SU-DHL-6 (cell line): ENCODE results near the gene TRMO.

ENCODE experiments used
- H2AFZ ChIP-seq: fragments of 200-600 bp; sonication (generic); 2 replicates; pipeline ENCODE4 v1.6.1; 2014; ENCODE audit warnings: low read depth, mild to moderate bottlenecking, moderate library complexity, mixed read lengths, antibody characterized with exemption, low read length; ENCODE audit not compliant: severe bottlenecking
- H3F3A ChIP-seq: fragments of 200-600 bp; shearing (Covaris generic); 2 replicates; pipeline ENCODE4 v1.6.0; 2016; ENCODE audit warnings: antibody characterized with exemption, mild to moderate bottlenecking; ENCODE audit not compliant: insufficient read depth
- H3K27ac ChIP-seq: fragments of 200-600 bp; sonication (generic); 2 replicates; pipeline ENCODE4 v1.5.1; 2016; ENCODE audit warnings: low read depth, mild to moderate bottlenecking, low read length, moderate library complexity, mixed read lengths
- H3K27me3 ChIP-seq: fragments of 200-600 bp; sonication (generic), shearing (Covaris generic); 2 replicates; pipeline ENCODE4 v1.6.0; 2014; ENCODE audit warnings: mild to moderate bottlenecking, low read length
- H3K36me3 ChIP-seq: fragments of 200-600 bp; sonication (generic); 2 replicates; pipeline ENCODE4 v1.6.1; 2014; ENCODE audit warnings: mild to moderate bottlenecking, low read length, mixed read lengths
- H3K4me2 ChIP-seq: fragments of 300-600, 200-600 bp; shearing (Covaris generic), sonication (generic); 2 replicates; pipeline ENCODE4 v1.6.0; 2014; ENCODE audit warnings: low read length, low read depth, mild to moderate bottlenecking; ENCODE audit not compliant: poor library complexity, severe bottlenecking
- H3K4me3 ChIP-seq: fragments of 200-600 bp; sonication (generic); 2 replicates; pipeline ENCODE4 v1.5.1; 2014; ENCODE audit warnings: antibody characterized with exemption, low read length, mild to moderate bottlenecking, mixed read lengths; ENCODE audit not compliant: insufficient read depth, poor library complexity, severe bottlenecking
- H3K79me2 ChIP-seq: fragments of 200-600 bp; sonication (generic); 2 replicates; pipeline ENCODE4 v1.6.1; 2014; ENCODE audit warnings: mild to moderate bottlenecking, low read length, moderate library complexity; ENCODE audit not compliant: insufficient read depth
- H3K9ac ChIP-seq: fragments of 200-600 bp; sonication (generic); 2 replicates; pipeline ENCODE4 v1.7.0; 2014; ENCODE audit warnings: mild to moderate bottlenecking, low read length
- H3K9me2 ChIP-seq: fragments of 200-600 bp; sonication (generic); replicated peaks from 2 replicates; pipeline ENCODE4 v1.6.1; 2014; ENCODE audit warnings: low read length; ENCODE audit not compliant: insufficient read depth
- H3K9me3 ChIP-seq: fragments of 200-600 bp; sonication (generic); 2 replicates; pipeline ENCODE4 v1.6.1; 2014; ENCODE audit warnings: low read length, mixed read lengths; ENCODE audit not compliant: insufficient read depth
- H4K20me1 ChIP-seq: fragments of 200-600 bp; sonication (generic); 2 replicates; pipeline ENCODE4 v1.6.1; 2014; ENCODE audit warnings: low read depth, mild to moderate bottlenecking, antibody characterized with exemption, low read length, moderate library complexity, mixed read lengths
- EZH2phosphoT487 ChIP-seq: fragments of 200-600 bp; sonication (generic), shearing (Covaris generic); conservative IDR thresholded peaks from 2 replicates; pipeline ENCODE4 v1.6.1; 2018; ENCODE audit warnings: mild to moderate bottlenecking, antibody characterized with exemption, low read length, moderate library complexity, mixed read lengths
- TF ChIP-seq, protein P1 (sequence below): fragments of 200-600 bp; sonication (generic); IDR thresholded peaks from one replicate; pipeline ENCODE4 v1.5.1; 2017; ENCODE audit warnings: antibody characterized with exemption, mild to moderate bottlenecking, low read length, moderate library complexity; ENCODE audit not compliant: insufficient read depth, poor library complexity, severe bottlenecking

The TRMO gene

DNA sequence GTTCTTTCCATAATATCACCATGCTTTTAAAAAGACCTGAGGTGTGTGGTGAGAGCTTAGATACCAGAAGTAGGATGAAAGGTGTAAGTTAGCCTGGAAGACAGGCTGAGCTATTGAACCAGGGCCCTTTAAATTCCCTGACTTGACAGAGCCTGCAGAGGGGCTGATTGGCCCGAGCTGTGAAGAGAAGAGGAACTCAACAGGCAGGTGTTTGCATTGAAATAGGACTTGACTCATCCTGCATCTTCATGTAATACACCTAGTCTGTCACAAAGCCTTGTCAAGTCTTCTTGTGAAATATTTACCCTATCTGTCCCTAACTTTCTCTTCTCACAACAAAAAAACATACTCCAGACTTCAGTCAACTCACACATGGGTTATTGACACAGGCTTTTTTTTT is 44.2 kb upstream of the TRMO start:
- Histone ChIP-seq H3K9ac (no peak overlapping the region), H3F3A (no peaks in the 10 kb centered on the region), H3K27me3 (no peaks in the 10 kb centered on the region), H3K27ac (no peak overlapping the region), H3K79me2 (no peaks in the 10 kb centered on the region), H3K9me3 (no peaks in the 10 kb centered on the region), H3K4me3 (no peak overlapping the region), H3K9me2 (no peaks in the 10 kb centered on the region), H4K20me1 (no peaks in the 10 kb centered on the region), H2AFZ (no peak overlapping the region), H3K36me3 (no peaks in the 10 kb centered on the region), H3K4me2 (no peak overlapping the region)
- no peak for TF ChIP-seq EZH2phosphoT487
- TF ChIP-seq, protein P1, sequence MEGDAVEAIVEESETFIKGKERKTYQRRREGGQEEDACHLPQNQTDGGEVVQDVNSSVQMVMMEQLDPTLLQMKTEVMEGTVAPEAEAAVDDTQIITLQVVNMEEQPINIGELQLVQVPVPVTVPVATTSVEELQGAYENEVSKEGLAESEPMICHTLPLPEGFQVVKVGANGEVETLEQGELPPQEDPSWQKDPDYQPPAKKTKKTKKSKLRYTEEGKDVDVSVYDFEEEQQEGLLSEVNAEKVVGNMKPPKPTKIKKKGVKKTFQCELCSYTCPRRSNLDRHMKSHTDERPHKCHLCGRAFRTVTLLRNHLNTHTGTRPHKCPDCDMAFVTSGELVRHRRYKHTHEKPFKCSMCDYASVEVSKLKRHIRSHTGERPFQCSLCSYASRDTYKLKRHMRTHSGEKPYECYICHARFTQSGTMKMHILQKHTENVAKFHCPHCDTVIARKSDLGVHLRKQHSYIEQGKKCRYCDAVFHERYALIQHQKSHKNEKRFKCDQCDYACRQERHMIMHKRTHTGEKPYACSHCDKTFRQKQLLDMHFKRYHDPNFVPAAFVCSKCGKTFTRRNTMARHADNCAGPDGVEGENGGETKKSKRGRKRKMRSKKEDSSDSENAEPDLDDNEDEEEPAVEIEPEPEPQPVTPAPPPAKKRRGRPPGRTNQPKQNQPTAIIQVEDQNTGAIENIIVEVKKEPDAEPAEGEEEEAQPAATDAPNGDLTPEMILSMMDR: no peak

DNA sequence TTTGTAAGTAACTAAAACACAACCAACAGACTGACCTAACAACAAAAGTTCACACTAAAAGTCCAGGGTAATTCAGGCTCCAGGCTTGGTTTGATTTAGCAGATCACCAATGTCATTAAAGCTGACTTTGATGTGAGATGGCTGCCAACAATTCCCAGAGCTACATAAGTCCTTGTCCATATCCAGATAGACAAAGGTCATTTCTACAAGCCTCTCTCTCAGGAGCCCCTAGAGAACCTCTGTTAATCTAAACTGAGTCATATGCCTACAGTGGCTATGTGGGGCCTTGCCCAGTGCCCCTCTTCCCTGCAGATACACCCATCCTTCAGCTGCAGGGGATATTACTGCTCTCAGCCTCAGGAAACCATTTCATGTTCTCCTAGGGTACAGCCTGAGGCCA is 42.6 kb upstream of the TRMO start:
- H3K36me3 ChIP-seq: no peaks in the 10 kb centered on the region
- H3K9ac ChIP-seq: no peak overlapping the region
- no peaks in the 10 kb centered on the region for H3K79me2 ChIP-seq
- H3K27me3 ChIP-seq: no peaks in the 10 kb centered on the region
- H2AFZ ChIP-seq: no peak overlapping the region
- H4K20me1 ChIP-seq: no peaks in the 10 kb centered on the region
- H3F3A ChIP-seq: no peaks in the 10 kb centered on the region
- TF ChIP-seq EZH2phosphoT487: no peak
- TF ChIP-seq, protein P1: no peak
- no peak overlapping the region for H3K27ac ChIP-seq
- no peaks in the 10 kb centered on the region for H3K9me2 ChIP-seq
- no peak overlapping the region for H3K4me2 ChIP-seq
- no peaks in the 10 kb centered on the region for H3K9me3 ChIP-seq
- no peak overlapping the region for H3K4me3 ChIP-seq

DNA sequence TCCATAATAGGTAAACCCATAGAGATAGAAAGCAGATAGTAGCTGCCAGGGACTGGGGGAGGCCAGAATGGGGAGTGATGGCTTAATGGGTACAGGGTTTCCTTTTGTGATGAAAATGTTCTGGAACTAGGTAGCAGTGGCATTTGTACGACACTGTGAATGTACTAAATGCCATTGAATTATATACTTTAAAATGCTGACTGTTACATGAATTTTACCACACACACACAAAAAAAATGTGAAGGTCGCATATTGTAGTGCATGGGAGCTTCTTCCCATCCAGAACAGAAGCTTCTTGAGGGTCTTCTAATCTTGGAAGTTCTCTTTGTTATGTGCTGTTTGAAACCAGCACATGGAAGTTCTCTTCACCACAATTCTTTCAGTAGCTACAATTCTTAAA is 40.9 kb upstream of the TRMO start:
- Histone ChIP-seq H3K4me3 (no peak overlapping the region), H3K4me2 (no peak overlapping the region), H3K27ac (no peak overlapping the region), H3K9me2 (no peaks in the 10 kb centered on the region), H3K36me3 (no peaks in the 10 kb centered on the region), H3K9me3 (no peaks in the 10 kb centered on the region), H4K20me1 (no peaks in the 10 kb centered on the region), H3K27me3 (no peaks in the 10 kb centered on the region), H3K9ac (no peak overlapping the region), H3K79me2 (no peaks in the 10 kb centered on the region), H3F3A (no peaks in the 10 kb centered on the region), H2AFZ (no peak overlapping the region)
- TF ChIP-seq, protein P1: no peak
- no peak for TF ChIP-seq EZH2phosphoT487
